Osteoblast (primary cell): ENCODE measurements around the gene HSPA1B. TPM values are rescaled to one million over a fixed set of nuclear protein-coding genes. Genes with fewer than 3 reads are reported as not detected.
A peak's percentile ranks its signal among the peaks of the same experiment; 100 is the strongest.
"Not testable (repeated sequence)": the region's sequence is repeated elsewhere in the genome, so short reads cannot be mapped to it uniquely, and the experiment has no call there.

ENCODE experiments used
- DNase-seq: peaks from one replicate; pipeline ENCODE4 v3.0.0; 2011; ENCODE audit warnings: low spot score, mixed read lengths; ENCODE audit not compliant: insufficient read length; ENCODE audit errors: missing footprints
- H2AFZ ChIP-seq: 2 replicates; pipeline ENCODE4 v1.6.0; 2011; ENCODE audit warnings: mild to moderate bottlenecking, low read length
- H3K27ac ChIP-seq: 2 replicates; pipeline ENCODE4 v1.5.1; 2011; ENCODE audit warnings: mild to moderate bottlenecking, low read depth, low read length, moderate library complexity
- H3K27me3 ChIP-seq: 2 replicates; pipeline ENCODE4 v1.6.0; 2012; ENCODE audit warnings: mild to moderate bottlenecking, control low read depth, inconsistent platforms, low read length, moderate library complexity; ENCODE audit not compliant: insufficient read depth
- H3K36me3 ChIP-seq: 2 replicates; pipeline ENCODE4 v1.5.1; 2011; ENCODE audit warnings: mild to moderate bottlenecking, low read length, control low read depth, moderate library complexity; ENCODE audit not compliant: insufficient read depth
- H3K4me1 ChIP-seq: 2 replicates; pipeline ENCODE4 v1.5.1; 2011; ENCODE audit warnings: mild to moderate bottlenecking, low read length, control low read depth, moderate library complexity; ENCODE audit not compliant: insufficient read depth
- H3K4me2 ChIP-seq: 2 replicates; pipeline ENCODE4 v1.6.0; 2011; ENCODE audit warnings: mild to moderate bottlenecking, low read length; ENCODE audit not compliant: insufficient read depth
- H3K4me3 ChIP-seq: fragments of 200-600 bp; sonication (generic); 3 replicates; pipeline ENCODE4 v1.5.1; 2012; ENCODE audit warnings: mild to moderate bottlenecking, low read length, inconsistent platforms; ENCODE audit not compliant: insufficient read depth
- H3K79me2 ChIP-seq: 2 replicates; pipeline ENCODE4 v1.6.0; 2012; ENCODE audit warnings: mild to moderate bottlenecking, low read length, control low read depth, inconsistent platforms; ENCODE audit not compliant: insufficient read depth
- H3K9me3 ChIP-seq: 2 replicates; pipeline ENCODE4 v1.5.1; 2011; ENCODE audit warnings: low read depth, low read length, control low read depth
- H4K20me1 ChIP-seq: 2 replicates; pipeline ENCODE4 v1.6.0; 2012; ENCODE audit warnings: mild to moderate bottlenecking, low read length, control low read depth; ENCODE audit not compliant: insufficient read depth
- CTCF ChIP-seq: IDR thresholded peaks from 2 replicates; pipeline ENCODE4 v1.5.1; 2011; ENCODE audit warnings: mild to moderate bottlenecking, low read depth, low read length, moderate library complexity; ENCODE audit errors: extremely low read depth
- total RNA-seq: library from RNA; depleted of rRNA; stranded (reverse); fragments of >200 nt; gene quantifications from 2 replicates; pipeline ENCODE4 v1.2.3, GENCODE V29; 2012

Gene HSPA1B
- total RNA-seq, 1 donor, result 59.7 TPM

GRCh38 chr6:31836474-31837368 lies 9.2 kb downstream of the HSPA1B start:
- H3K4me1 ChIP-seq, result peaks cover 34% of the 10 kb centered on the region
- H2AFZ ChIP-seq, result no peak overlapping the region
- H3K27me3 ChIP-seq, result no peaks in the 10 kb centered on the region
- peaks cover 41% of the 10 kb centered on the region for H3K79me2 ChIP-seq
- TF ChIP-seq CTCF, result peak; percentile 18
- H3K9me3 ChIP-seq, result no peaks in the 10 kb centered on the region
- peak overlapping the region; percentile 99 for H3K4me2 ChIP-seq
- peak overlapping the region; percentile 91 for H3K4me3 ChIP-seq
- H4K20me1 ChIP-seq, result peaks cover 48% of the 10 kb centered on the region
- H3K36me3 ChIP-seq, result peaks cover 50% of the 10 kb centered on the region
- DNase-seq, result peak; percentile 90
- peak overlapping the region; percentile 100 for H3K27ac ChIP-seq

GRCh38 chr6:31837369-31838113 lies 10.0 kb downstream of the HSPA1B start:
- no peaks in the 10 kb centered on the region for H3K27me3 ChIP-seq
- no peak overlapping the region for H2AFZ ChIP-seq
- no peaks in the 10 kb centered on the region for H3K9me3 ChIP-seq
- H4K20me1 ChIP-seq, result peaks cover 48% of the 10 kb centered on the region
- H3K4me2 ChIP-seq, result peak overlapping the region; percentile 99
- peaks cover 50% of the 10 kb centered on the region for H3K36me3 ChIP-seq
- H3K79me2 ChIP-seq, result peaks cover 40% of the 10 kb centered on the region
- DNase-seq, result peak; percentile 58
- no peak for TF ChIP-seq CTCF
- peaks cover 34% of the 10 kb centered on the region for H3K4me1 ChIP-seq
- H3K4me3 ChIP-seq, result peak overlapping the region; percentile 91
- peak overlapping the region; percentile 100 for H3K27ac ChIP-seq

GRCh38 chr6:31838114-31838553 lies 10.6 kb downstream of the HSPA1B start:
- not testable (repeated sequence) for H2AFZ ChIP-seq, H3K27me3 ChIP-seq, DNase-seq, H3K27ac ChIP-seq, H3K9me3 ChIP-seq
- peaks cover 40% of the 10 kb centered on the region for H3K79me2 ChIP-seq
- H3K4me1 ChIP-seq, result peaks cover 34% of the 10 kb centered on the region
- peak overlapping the region; percentile 99 for H3K4me2 ChIP-seq
- H4K20me1 ChIP-seq, result peaks cover 48% of the 10 kb centered on the region
- peak overlapping the region; percentile 91 for H3K4me3 ChIP-seq
- peaks cover 50% of the 10 kb centered on the region for H3K36me3 ChIP-seq

GRCh38 chr6:31838968-31839367 lies 11.4 kb downstream of the HSPA1B start:
- H3K4me2 ChIP-seq, result peak overlapping the region; percentile 53
- peaks cover 40% of the 10 kb centered on the region for H3K79me2 ChIP-seq
- peaks cover 34% of the 10 kb centered on the region for H3K4me1 ChIP-seq
- no peak overlapping the region for H3K27ac ChIP-seq
- peak; percentile 37 for DNase-seq
- peaks cover 48% of the 10 kb centered on the region for H4K20me1 ChIP-seq
- H3K4me3 ChIP-seq, result peak overlapping the region; percentile 3
- H3K27me3 ChIP-seq, result no peaks in the 10 kb centered on the region
- no peak for TF ChIP-seq CTCF
- no peaks in the 10 kb centered on the region for H3K9me3 ChIP-seq
- H2AFZ ChIP-seq, result no peak overlapping the region
- peaks cover 50% of the 10 kb centered on the region for H3K36me3 ChIP-seq

- H3K4me1 ChIP-seq, result peaks cover 32% of the 10 kb centered on the region
- not testable (repeated sequence) for H2AFZ ChIP-seq, H3K4me3 ChIP-seq, DNase-seq, H3K27me3 ChIP-seq, H3K27ac ChIP-seq, H3K9me3 ChIP-seq, H3K4me2 ChIP-seq
- peaks cover 50% of the 10 kb centered on the region for H3K36me3 ChIP-seq
- H4K20me1 ChIP-seq, result peaks cover 48% of the 10 kb centered on the region
- peaks cover 33% of the 10 kb centered on the region for H3K79me2 ChIP-seq
Measured at GRCh38 chr6:31839779-31840126, 12.2 kb downstream of the HSPA1B start.
